ENCODE data around the gene BTBD16.

The BTBD16 gene

GRCh38 chr10:122301055-122301810, 30.1 kb downstream of the BTBD16 start:
- TF ChIP-seq, protein P1, sequence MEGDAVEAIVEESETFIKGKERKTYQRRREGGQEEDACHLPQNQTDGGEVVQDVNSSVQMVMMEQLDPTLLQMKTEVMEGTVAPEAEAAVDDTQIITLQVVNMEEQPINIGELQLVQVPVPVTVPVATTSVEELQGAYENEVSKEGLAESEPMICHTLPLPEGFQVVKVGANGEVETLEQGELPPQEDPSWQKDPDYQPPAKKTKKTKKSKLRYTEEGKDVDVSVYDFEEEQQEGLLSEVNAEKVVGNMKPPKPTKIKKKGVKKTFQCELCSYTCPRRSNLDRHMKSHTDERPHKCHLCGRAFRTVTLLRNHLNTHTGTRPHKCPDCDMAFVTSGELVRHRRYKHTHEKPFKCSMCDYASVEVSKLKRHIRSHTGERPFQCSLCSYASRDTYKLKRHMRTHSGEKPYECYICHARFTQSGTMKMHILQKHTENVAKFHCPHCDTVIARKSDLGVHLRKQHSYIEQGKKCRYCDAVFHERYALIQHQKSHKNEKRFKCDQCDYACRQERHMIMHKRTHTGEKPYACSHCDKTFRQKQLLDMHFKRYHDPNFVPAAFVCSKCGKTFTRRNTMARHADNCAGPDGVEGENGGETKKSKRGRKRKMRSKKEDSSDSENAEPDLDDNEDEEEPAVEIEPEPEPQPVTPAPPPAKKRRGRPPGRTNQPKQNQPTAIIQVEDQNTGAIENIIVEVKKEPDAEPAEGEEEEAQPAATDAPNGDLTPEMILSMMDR (IDR thresholded peaks at IDR 0.05; ENCODE audit: extremely low read depth, missing control alignments) = no peak
- DNase-seq (ENCODE audit: low spot score) = no peak

DNA sequence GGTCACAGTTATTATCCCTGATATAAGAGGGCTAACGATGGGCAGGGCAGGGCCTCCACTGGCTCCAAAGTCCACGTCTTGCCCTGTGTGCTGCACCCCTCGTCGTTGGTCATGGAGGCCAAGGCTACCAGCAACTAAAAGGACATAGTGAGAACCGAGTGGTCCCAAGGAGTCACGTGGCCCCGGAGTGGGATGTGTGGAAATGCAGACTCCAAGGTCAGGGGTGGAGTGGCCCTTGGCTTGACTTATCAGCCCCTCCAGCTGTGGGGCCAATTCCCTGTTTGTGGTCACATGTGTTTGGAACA, 30.7 kb downstream of the BTBD16 start:
- DNase-seq (ENCODE audit: low spot score) = no peak
- TF ChIP-seq, protein P1 (IDR thresholded peaks at IDR 0.05; ENCODE audit: extremely low read depth, missing control alignments) = no peak

- TF ChIP-seq, protein P1 (IDR thresholded peaks at IDR 0.05; ENCODE audit: extremely low read depth, missing control alignments) = no peak
- no peak for DNase-seq (ENCODE audit: low spot score)
Observed at GRCh38 chr10:122302315-122302714, 31.2 kb downstream of the BTBD16 start.

GRCh38 chr10:122303271-122304053, 32.4 kb downstream of the BTBD16 start:
- TF ChIP-seq, protein P1 (IDR thresholded peaks at IDR 0.05; ENCODE audit: extremely low read depth, missing control alignments) = no peak
- DNase-seq (ENCODE audit: low spot score) = no peak

- TF ChIP-seq, protein P1 (IDR thresholded peaks at IDR 0.05; ENCODE audit: extremely low read depth, missing control alignments) = no peak
- DNase-seq (ENCODE audit: low spot score) = no peak
Observed at GRCh38 chr10:122304054-122304579, 33.0 kb downstream of the BTBD16 start.

DNA sequence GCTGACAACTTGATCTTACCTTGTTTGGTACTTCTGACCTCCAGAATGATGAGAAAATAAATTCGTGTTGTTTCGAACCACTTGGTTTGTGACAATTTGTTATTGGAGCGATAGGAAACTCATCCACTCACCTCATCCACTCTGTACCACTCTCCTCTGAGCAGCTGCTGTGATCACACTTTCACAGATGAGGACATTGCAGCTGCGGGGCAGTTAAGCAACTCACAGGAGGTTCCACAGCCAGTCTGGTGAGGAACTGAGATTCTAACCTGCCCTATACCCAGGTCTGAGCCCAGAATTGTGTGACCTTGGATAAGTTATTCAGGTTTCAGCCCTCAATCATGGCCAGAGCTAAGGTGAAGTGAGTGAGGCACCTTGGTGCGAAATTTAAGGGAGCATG, 35.2 kb downstream of the BTBD16 start:
- TF ChIP-seq, protein P1 (IDR thresholded peaks at IDR 0.05; ENCODE audit: extremely low read depth, missing control alignments) = no peak
- DNase-seq (ENCODE audit: low spot score) = no peak

GRCh38 chr10:122306744-122307143, 35.6 kb downstream of the BTBD16 start:
- no peak for DNase-seq (ENCODE audit: low spot score)
- TF ChIP-seq, protein P1 (IDR thresholded peaks at IDR 0.05; ENCODE audit: extremely low read depth, missing control alignments) = no peak

All from GM20000 (cell line).